Left cardiac atrium (tissue), 2 donors: ENCODE measurements around the gene IL16. TPM values are rescaled to one million over a fixed set of nuclear protein-coding genes. Genes with fewer than 3 reads are reported as not detected.

ENCODE experiments used
- total RNA-seq, 2 donors: library from RNA; stranded (reverse); fragmentation: NEBNext Ultra II Directional; extraction: Animal tissue kit (Norgen Biotek cat#: 25700); gene quantifications; one replicate each; pipeline ENCODE4 v1.2.1, GENCODE V29; 2021
- donor health status: DM: no; HTN: yes; CAD: no; lungs with severe emphysema.
- donor health status: DM: yes; HTN: yes; CAD: no.

Gene IL16
- total RNA-seq, 2 donors from 2014 or later, result 4.7 to 10.1 TPM

Other genes starting within 250 kb of the IL16 start
- gene MESD, start 207.1 kb upstream of the IL16 start, total RNA-seq, result 10 to 100 TPM; 17.3 to 19.4 TPM
- 10 to 100 TPM in 1 of 2 donors, 1 to 10 TPM in 1; 9.2 to 19.5 TPM for gene TLNRD1, start 196.0 kb upstream of the IL16 start, total RNA-seq
- under 1 TPM; 0.41 to 0.52 TPM for gene CFAP161, start 62.6 kb upstream of the IL16 start, total RNA-seq
- gene STARD5, start 127.3 kb downstream of the IL16 start, total RNA-seq, result 1 to 10 TPM; 2.0 to 5.7 TPM
- not detected for gene TMC3, start 177.3 kb downstream of the IL16 start, total RNA-seq